Cerebellar cortex (tissue), 1 donor: ENCODE results near the gene BMP6.

Experiments
- DNase-seq: peaks from one replicate; pipeline ENCODE4 v3.0.0-alpha.2; 2015; ENCODE audit warnings: low spot score

The BMP6 gene

GRCh38 chr6:7720346-7720745, 5.6 kb upstream of the BMP6 start:
- no peak for DNase-seq

GRCh38 chr6:7721649-7722048, 4.2 kb upstream of the BMP6 start:
- DNase-seq = peak; percentile 26

GRCh38 chr6:7723041-7723447, 2.9 kb upstream of the BMP6 start:
- DNase-seq = peak; percentile 69

GRCh38 chr6:7723554-7723953, 2.3 kb upstream of the BMP6 start:
- no peak for DNase-seq

GRCh38 chr6:7725412-7725811, 487 bp upstream of the BMP6 start:
- DNase-seq = no peak

GRCh38 chr6:7726416-7727085, 652 bp downstream of the BMP6 start:
- DNase-seq = no peak

- DNase-seq = no peak
These were observed 1.4 kb downstream of the BMP6 start for GRCh38 chr6:7727086-7727945.

GRCh38 chr6:7727946-7728854, 2.3 kb downstream of the BMP6 start:
- no peak for DNase-seq

GRCh38 chr6:7728855-7729590, 3.1 kb downstream of the BMP6 start:
- DNase-seq = no peak

- DNase-seq = no peak
These were observed 4.3 kb downstream of the BMP6 start for GRCh38 chr6:7730001-7730783.

GRCh38 chr6:7730784-7731227, 4.9 kb downstream of the BMP6 start:
- no peak for DNase-seq

GRCh38 chr6:7731294-7731693, 5.4 kb downstream of the BMP6 start:
- DNase-seq = no peak

GRCh38 chr6:7732228-7732627, 6.3 kb downstream of the BMP6 start:
- no peak for DNase-seq

GRCh38 chr6:7734707-7735383, 8.9 kb downstream of the BMP6 start:
- DNase-seq = no peak

- DNase-seq = no peak
These were observed 11.2 kb downstream of the BMP6 start for GRCh38 chr6:7737106-7737505.

GRCh38 chr6:7737867-7738266, 12.0 kb downstream of the BMP6 start:
- no peak for DNase-seq

GRCh38 chr6:7742223-7742785, 16.4 kb downstream of the BMP6 start:
- DNase-seq = no peak

GRCh38 chr6:7745942-7746341, 20.0 kb downstream of the BMP6 start:
- DNase-seq = no peak

- DNase-seq = no peak
These were observed 21.1 kb downstream of the BMP6 start for GRCh38 chr6:7747016-7747415.

GRCh38 chr6:7747433-7747832, 21.5 kb downstream of the BMP6 start:
- no peak for DNase-seq
